HEK293 (cell line): ENCODE results near the gene CHIA.

Experiments
- CTCF ChIA-PET: fragments of 350-600 bp; formaldehyde crosslinking; extraction: SDS; loops from one replicate; lab custom pipeline; 2021; ENCODE audit warnings: antibody characterized with exemption; lab: Yijun Ruan, JAX
- POLR2A ChIA-PET: fragments of 300-600 bp; formaldehyde crosslinking; extraction: SDS; loops from one replicate; lab custom pipeline; 2020; ENCODE audit warnings: antibody characterized with exemption, inconsistent platforms; lab: Yijun Ruan, JAX
- H3K27ac ChIP-seq: fragments of 200-500 bp; sonication (Bioruptor generic); 2 replicates; pipeline ENCODE4 v1.5.1; 2014; ENCODE audit warnings: low read depth, low read length, control low read depth, inconsistent platforms; ENCODE audit errors: extremely low read depth
- H3K36me3 ChIP-seq, 2 experiments: fragments of 200-500 bp in 1 of 2; sonication (Bioruptor generic) in 1 of 2; 1 replicate in 1 of 2; 2 replicates in 1 of 2; pipeline ENCODE4 v1.5.1; 2014 to 2017; ENCODE audit warnings: inconsistent platforms in 2 of 2, low read length in 2 of 2; ENCODE audit not compliant: control insufficient read depth in 2 of 2, insufficient read depth in 1 of 2
- H3K4me1 ChIP-seq: fragments of 200-500 bp; sonication (Bioruptor generic); 2 replicates; pipeline ENCODE4 v1.5.1; 2014; ENCODE audit warnings: mild to moderate bottlenecking, low read length, inconsistent platforms; ENCODE audit not compliant: control insufficient read depth, insufficient read depth
- H3K4me3 ChIP-seq: 2 replicates; pipeline ENCODE4 v1.5.1; 2011; ENCODE audit warnings: low read depth, mild to moderate bottlenecking, control low read depth, low read length, moderate library complexity
- H3K9me3 ChIP-seq: fragments of 200-500 bp; sonication (Bioruptor generic); 2 replicates; pipeline ENCODE4 v1.5.1; 2014; ENCODE audit warnings: low read depth, low read length, inconsistent platforms; ENCODE audit not compliant: control insufficient read depth, insufficient read depth
- ATF2 ChIP-seq: fragments of 450-650 bp; formaldehyde crosslinking; IDR thresholded peaks from 2 replicates; pipeline ENCODE4 v1.5.1; 2016; ENCODE audit warnings: missing biosample characterization, missing genetic modification characterization, low read depth
- PATZ1 ChIP-seq: fragments of 450-650 bp; formaldehyde crosslinking; IDR thresholded peaks from 2 replicates; pipeline ENCODE4 v1.5.1; 2016; ENCODE audit warnings: missing biosample characterization, missing genetic modification characterization
- PRDM2 ChIP-seq: fragments of 450-650 bp; formaldehyde crosslinking; IDR thresholded peaks from 2 replicates; pipeline ENCODE4 v1.5.1; 2016; ENCODE audit warnings: missing biosample characterization, missing genetic modification characterization, borderline replicate concordance
- YY2 ChIP-seq: fragments of 450-650 bp; formaldehyde crosslinking; IDR thresholded peaks from 2 replicates; pipeline ENCODE4 v1.5.1; 2016; ENCODE audit warnings: missing biosample characterization, missing genetic modification characterization
- ZFP41 ChIP-seq: fragments of 450-650 bp; formaldehyde crosslinking; IDR thresholded peaks from 2 replicates; pipeline ENCODE4 v1.5.1; 2016; ENCODE audit warnings: missing biosample characterization, missing genetic modification characterization, borderline replicate concordance
- ZNF155 ChIP-seq: fragments of 450-650 bp; formaldehyde crosslinking; IDR thresholded peaks from 2 replicates; pipeline ENCODE4 v1.5.1; 2016; ENCODE audit warnings: missing biosample characterization, missing genetic modification characterization
- ZNF18 ChIP-seq: fragments of 450-650 bp; formaldehyde crosslinking; IDR thresholded peaks from 2 replicates; pipeline ENCODE4 v1.5.1; 2016; ENCODE audit warnings: missing biosample characterization, missing genetic modification characterization
- ZNF19 ChIP-seq: fragments of 450-650 bp; formaldehyde crosslinking; IDR thresholded peaks from 2 replicates; pipeline ENCODE4; 2016; ENCODE audit warnings: missing biosample characterization, missing genetic modification characterization, low read depth
- ZNF2 ChIP-seq: fragments of 450-650 bp; formaldehyde crosslinking; IDR thresholded peaks from 2 replicates; pipeline ENCODE4 v1.5.1; 2016; ENCODE audit warnings: missing biosample characterization, missing genetic modification characterization
- ZNF202 ChIP-seq: fragments of 450-650 bp; formaldehyde crosslinking; IDR thresholded peaks from 2 replicates; pipeline ENCODE4 v1.5.1; 2016; ENCODE audit warnings: missing biosample characterization, missing genetic modification characterization, borderline replicate concordance
- ZNF24 ChIP-seq: fragments of 450-650 bp; formaldehyde crosslinking; IDR thresholded peaks from 2 replicates; pipeline ENCODE4 v1.5.1; 2016; ENCODE audit warnings: missing biosample characterization, missing genetic modification characterization
- ZNF324 ChIP-seq: fragments of 450-650 bp; formaldehyde crosslinking; IDR thresholded peaks from 2 replicates; pipeline ENCODE4 v1.5.1; 2016; ENCODE audit warnings: missing biosample characterization, missing genetic modification characterization
- ZNF391 ChIP-seq: fragments of 450-650 bp; formaldehyde crosslinking; IDR thresholded peaks from 2 replicates; pipeline ENCODE4 v1.5.1; 2016; ENCODE audit warnings: low read depth, missing biosample characterization, missing genetic modification characterization, borderline replicate concordance
- ZNF394 ChIP-seq: fragments of 450-650 bp; formaldehyde crosslinking; IDR thresholded peaks from 2 replicates; pipeline ENCODE4 v1.5.1; 2016; ENCODE audit warnings: missing biosample characterization, missing genetic modification characterization, mild to moderate bottlenecking, moderate library complexity, borderline replicate concordance
- ZNF433 ChIP-seq: fragments of 450-650 bp; formaldehyde crosslinking; IDR thresholded peaks from 2 replicates; pipeline ENCODE4 v1.5.1; 2016; ENCODE audit warnings: missing biosample characterization, missing genetic modification characterization, low read depth
- ZNF544 ChIP-seq: fragments of 450-650 bp; formaldehyde crosslinking; IDR thresholded peaks from 2 replicates; pipeline ENCODE4 v1.5.0; 2017; ENCODE audit warnings: missing biosample characterization, missing genetic modification characterization
- ZNF677 ChIP-seq: fragments of 450-650 bp; IDR thresholded peaks from 2 replicates; pipeline ENCODE4 v1.5.0; 2018; ENCODE audit warnings: missing biosample characterization, mild to moderate bottlenecking, missing genetic modification characterization, moderate library complexity
- ZNF747 ChIP-seq: fragments of 450-650 bp; formaldehyde crosslinking; IDR thresholded peaks from 2 replicates; pipeline ENCODE4 v1.5.1; 2016; ENCODE audit warnings: missing biosample characterization, missing genetic modification characterization

The CHIA gene

GRCh38 chr1:111351700-111352099 lies 61.0 kb downstream of the CHIA start:
- Histone ChIP-seq H3K27ac (no peak overlapping the region), H3K4me3 (no peak overlapping the region), H3K9me3 (no peaks in the 10 kb centered on the region), H3K36me3 (no peaks in the 10 kb centered on the region), H3K4me1 (no peaks in the 10 kb centered on the region)
- TF ChIP-seq ZNF391 (no peak), YY2 (tag by site-specific recombination) (no peak), ATF2 (tag by site-specific recombination) (peak; percentile 66; the same call in 1 of the 2 replicates)
- ChIA-PET CTCF (no interaction called here), POLR2A (no interaction called here)

GRCh38 chr1:111354584-111354983 lies 63.9 kb downstream of the CHIA start:
- POLR2A ChIA-PET, result no interaction called here
- CTCF ChIA-PET, result no interaction called here

More at GRCh38 chr1:111354584-111354983, 63.9 kb downstream of the CHIA start:
- no peak for TF ChIP-seq ZNF391
- TF ChIP-seq ZNF394 (tag by site-specific recombination), result no peak
- no peak for TF ChIP-seq ZFP41 (tag by site-specific recombination)
- no peak for TF ChIP-seq ZNF202 (tag by site-specific recombination)
- no peak for TF ChIP-seq PRDM2 (tag by site-specific recombination)
- no peak for TF ChIP-seq ZNF18 (tag by site-specific recombination)
- no peak for TF ChIP-seq ZNF19 (tag by site-specific recombination)
- no peak for TF ChIP-seq ZNF433
- no peak for TF ChIP-seq ZNF155
- TF ChIP-seq ZNF747 (tag by site-specific recombination), result no peak
- TF ChIP-seq ZNF544 (tag by site-specific recombination), result no peak
- TF ChIP-seq ZNF677, result no peak
- TF ChIP-seq ZNF2 (tag by site-specific recombination), result no peak
- TF ChIP-seq PATZ1, result no peak
- TF ChIP-seq ZNF324 (tag by site-specific recombination), result no peak
- no peak for TF ChIP-seq ZNF24 (tag by site-specific recombination)
- TF ChIP-seq, all 188 proteins: peak for 0
- Histone ChIP-seq H3K27ac (no peak overlapping the region), H3K4me3 (no peak overlapping the region), H3K9me3 (no peaks in the 10 kb centered on the region), H3K4me1 (no peaks in the 10 kb centered on the region), H3K36me3 (no peaks in the 10 kb centered on the region)
